ENCODE data around the gene PPIC. TPM values are rescaled to one million over a fixed set of nuclear protein-coding genes. Genes with fewer than 3 reads are reported as not detected.
A peak's percentile ranks its signal among the peaks of the same experiment; 100 is the strongest.

PPIC gene
- not detected for total RNA-seq

DNA sequence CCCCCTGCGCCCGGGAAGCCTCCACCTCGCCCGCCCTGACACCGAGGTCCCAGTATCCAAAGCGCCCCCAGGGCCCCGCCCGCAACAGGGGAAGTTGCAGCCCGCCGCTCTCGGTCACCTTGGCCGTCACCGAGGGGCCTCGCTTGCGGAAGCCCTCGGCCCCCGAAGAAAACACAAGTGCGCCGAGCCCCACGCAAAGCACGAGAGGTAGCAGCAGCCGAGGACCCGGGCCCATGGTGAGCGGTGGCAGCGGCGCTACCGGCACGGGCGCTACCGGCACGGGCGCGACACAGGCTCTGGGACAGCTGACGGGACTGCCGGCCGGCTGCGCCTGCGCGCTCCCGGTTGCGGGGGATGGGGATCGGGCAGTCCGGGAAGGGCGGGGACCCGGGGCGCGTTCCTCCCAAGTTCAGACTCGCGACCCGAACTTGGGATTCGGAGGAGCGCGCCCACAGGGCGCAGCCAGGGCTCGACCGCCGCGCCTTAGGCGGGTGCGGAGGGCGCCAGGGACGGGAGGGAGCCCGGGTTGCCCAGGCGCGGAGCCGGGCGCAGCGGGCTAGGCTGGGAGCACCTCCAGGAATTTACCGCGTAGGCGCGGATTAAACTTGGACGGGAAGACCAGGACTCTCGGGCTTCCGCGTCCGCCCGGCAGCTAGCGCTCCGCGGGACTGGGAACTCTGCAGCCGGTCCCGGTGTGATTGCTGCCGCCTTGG is at the start of gene PPIC:
Gene PPIC (minus strand): TSS at position 335 of the 713 bp plus-strand sequence. CDS start 100 bp downstream, at position 235.
- Mint-ChIP-seq H3K4me3 (peak within 1 kb of the TSS; percentile 50), H3K9me3 (ENCODE audit: insufficient read depth) (no peaks in the 10 kb centered on the region), H3K4me1 (ENCODE audit: low read depth) (peaks cover 9% of the 10 kb centered on the region), H3K36me3 (ENCODE audit: low read depth) (no peaks in the 10 kb centered on the region), H3K27ac (no peak within 1 kb of the TSS), H3K27me3 (ENCODE audit: low read depth) (peaks cover 43% of the 10 kb centered on the region)
- ChIA-PET CTCF (no interaction called here), POLR2A (no interaction called here)
- DNase-seq, result no peak
- peak; percentile 52 for ATAC-seq

DNA sequence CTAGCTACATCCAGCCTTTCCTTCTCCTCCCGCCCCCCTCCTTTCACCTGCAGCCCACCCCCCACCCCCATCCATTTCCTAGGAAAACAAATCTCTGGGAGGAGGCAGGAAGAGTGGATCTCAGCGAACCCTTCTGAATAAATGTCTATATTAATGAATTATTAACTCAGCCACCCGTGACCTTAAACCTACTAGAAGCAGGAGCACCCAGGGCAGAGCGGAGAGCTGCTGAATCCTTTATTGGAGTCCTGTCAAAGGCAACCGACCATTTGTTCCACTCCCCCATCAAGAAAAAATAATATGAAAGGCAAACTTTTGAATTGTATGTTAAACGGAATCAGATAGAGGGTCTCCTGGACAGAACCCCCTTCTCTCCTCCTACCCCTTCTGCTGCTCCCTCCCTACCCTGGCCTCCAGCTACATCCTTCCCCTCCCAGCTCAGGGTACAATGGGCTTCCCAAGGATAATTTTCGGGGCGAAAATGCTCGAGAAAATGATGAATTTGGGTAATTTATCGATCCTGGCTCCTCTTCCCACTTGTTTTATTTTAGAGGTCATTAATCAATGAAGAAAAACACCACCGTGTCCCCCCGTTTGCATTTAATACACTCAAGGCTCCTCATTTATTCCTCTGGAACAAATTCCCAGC is 49.2 kb upstream of the PPIC start:
- Mint-ChIP-seq H3K36me3 (ENCODE audit: low read depth) (peaks cover 5% of the 10 kb centered on the region), H3K27me3 (ENCODE audit: low read depth) (peaks cover 77% of the 10 kb centered on the region), H3K27ac (no peak overlapping the region), H3K4me3 (no peak overlapping the region), H3K9me3 (ENCODE audit: insufficient read depth) (no peaks in the 10 kb centered on the region), H3K4me1 (ENCODE audit: low read depth) (peaks cover 7% of the 10 kb centered on the region)
- DNase-seq (no peak), ATAC-seq (no peak)
- CTCF ChIA-PET, result interaction anchor here (0.5 kb wide), 1 partner anchor 368 kb away, joined by 3 read pairs; no protein-coding TSS in a partner anchor
- POLR2A ChIA-PET, result no interaction called here

DNA sequence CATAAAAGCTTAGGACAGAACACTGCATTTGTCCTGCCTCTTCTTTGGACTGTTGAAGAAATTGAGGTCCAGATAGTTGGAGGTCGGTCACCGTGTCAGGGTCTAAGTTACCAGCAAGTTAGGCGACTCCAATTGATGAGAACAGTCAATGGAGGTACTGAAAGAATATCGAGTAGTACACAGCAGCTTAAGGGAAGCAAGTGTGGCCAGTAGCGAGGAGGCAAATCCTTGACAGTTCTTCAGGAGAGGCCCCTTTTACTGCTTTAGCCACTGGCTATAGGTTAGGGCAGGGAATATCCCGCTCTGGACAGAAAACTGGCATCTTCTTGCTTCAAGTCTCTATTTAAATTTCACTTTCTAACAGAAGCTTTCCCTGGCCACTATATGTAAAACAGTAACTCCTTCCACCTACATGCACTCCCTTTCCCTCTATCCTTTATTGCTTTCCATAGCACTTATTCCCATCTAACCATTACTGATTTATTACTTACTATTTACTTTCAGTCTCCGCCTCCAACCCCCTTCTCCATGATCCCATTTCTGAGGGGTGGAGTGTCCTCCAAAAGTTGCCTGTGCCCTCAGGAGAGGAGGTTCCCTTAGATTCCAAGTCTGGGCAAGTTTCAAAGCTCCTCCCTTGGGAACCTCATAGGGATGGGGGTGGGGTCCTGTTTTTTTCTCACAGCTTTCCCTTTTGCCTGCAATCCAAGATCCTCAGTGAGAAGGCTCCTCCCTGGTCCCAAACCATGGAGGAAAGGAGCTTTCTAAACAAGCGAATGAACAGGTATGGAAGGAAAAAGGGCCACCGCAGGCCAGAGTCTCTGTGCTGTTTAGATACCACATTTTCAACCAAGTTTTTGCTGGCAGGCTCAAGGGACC is 48.4 kb upstream of the PPIC start:
- DNase-seq, result no peak
- POLR2A ChIA-PET, result no interaction called here

DNA sequence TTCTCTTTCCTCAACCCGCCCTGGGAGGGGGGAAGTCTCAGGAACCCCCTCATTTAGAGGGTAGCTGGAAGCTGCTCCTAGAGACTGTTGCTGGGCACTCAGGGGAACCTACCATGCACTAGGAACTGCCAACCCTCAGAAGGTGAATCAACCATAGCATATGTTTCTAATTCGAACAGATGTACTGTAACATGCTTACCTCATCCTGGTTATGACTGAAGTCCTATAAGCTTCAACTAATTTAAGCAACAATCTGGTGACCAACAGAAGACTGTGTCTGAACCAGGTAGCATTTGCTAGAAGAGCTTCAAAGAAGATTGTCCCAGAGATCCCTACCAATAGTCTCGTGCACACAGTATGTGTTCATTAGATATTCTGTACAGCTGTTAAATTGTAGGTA is 46.8 kb upstream of the PPIC start:
- ATAC-seq, result no peak
- POLR2A ChIA-PET, result no interaction called here
- CTCF ChIA-PET, result no interaction called here
- H3K27me3 Mint-ChIP-seq (ENCODE audit: low read depth), result peaks cover 68% of the 10 kb centered on the region
- no peaks in the 10 kb centered on the region for H3K36me3 Mint-ChIP-seq (ENCODE audit: low read depth)
- H3K4me1 Mint-ChIP-seq (ENCODE audit: low read depth), result peaks cover 3% of the 10 kb centered on the region
- no peaks in the 10 kb centered on the region for H3K9me3 Mint-ChIP-seq (ENCODE audit: insufficient read depth)
- DNase-seq, result no peak
- no peak overlapping the region for H3K27ac Mint-ChIP-seq
- no peak overlapping the region for H3K4me3 Mint-ChIP-seq

More for the DNA sequence above, 48.4 kb upstream of the PPIC start:
- Mint-ChIP-seq H3K27ac (no peak overlapping the region), H3K4me1 (ENCODE audit: low read depth) (peaks cover 7% of the 10 kb centered on the region), H3K27me3 (ENCODE audit: low read depth) (peaks cover 76% of the 10 kb centered on the region), H3K9me3 (ENCODE audit: insufficient read depth) (no peaks in the 10 kb centered on the region), H3K4me3 (no peak overlapping the region), H3K36me3 (ENCODE audit: low read depth) (peaks cover 5% of the 10 kb centered on the region)
- no peak for ATAC-seq
- CTCF ChIA-PET, result no interaction called here

DNA sequence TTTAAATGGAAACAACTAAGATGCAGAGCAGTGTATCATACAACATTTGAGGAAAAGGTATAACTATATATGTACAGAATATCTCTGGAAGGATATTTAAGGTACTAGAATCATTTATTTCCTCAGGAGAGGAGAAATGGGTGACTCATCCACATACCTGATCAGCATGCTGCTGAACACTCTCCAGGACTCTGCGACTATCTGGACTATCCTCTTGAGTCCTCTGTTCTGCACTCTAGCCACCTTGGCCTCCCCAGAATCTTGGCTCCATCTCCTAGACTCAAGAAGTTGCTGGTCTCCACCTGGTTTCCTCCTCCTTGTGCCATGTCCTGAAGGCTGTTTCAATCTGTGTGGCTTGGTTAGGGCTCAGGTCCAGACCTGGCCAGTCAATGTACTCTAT is 43.7 kb upstream of the PPIC start:
- Mint-ChIP-seq H3K4me1 (ENCODE audit: low read depth) (no peaks in the 10 kb centered on the region), H3K4me3 (no peak overlapping the region), H3K36me3 (ENCODE audit: low read depth) (no peaks in the 10 kb centered on the region), H3K27me3 (ENCODE audit: low read depth) (peaks cover 42% of the 10 kb centered on the region), H3K27ac (no peak overlapping the region), H3K9me3 (ENCODE audit: insufficient read depth) (no peaks in the 10 kb centered on the region)
- ChIA-PET CTCF (no interaction called here), POLR2A (no interaction called here)
- DNase-seq, result no peak
- ATAC-seq, result no peak

DNA sequence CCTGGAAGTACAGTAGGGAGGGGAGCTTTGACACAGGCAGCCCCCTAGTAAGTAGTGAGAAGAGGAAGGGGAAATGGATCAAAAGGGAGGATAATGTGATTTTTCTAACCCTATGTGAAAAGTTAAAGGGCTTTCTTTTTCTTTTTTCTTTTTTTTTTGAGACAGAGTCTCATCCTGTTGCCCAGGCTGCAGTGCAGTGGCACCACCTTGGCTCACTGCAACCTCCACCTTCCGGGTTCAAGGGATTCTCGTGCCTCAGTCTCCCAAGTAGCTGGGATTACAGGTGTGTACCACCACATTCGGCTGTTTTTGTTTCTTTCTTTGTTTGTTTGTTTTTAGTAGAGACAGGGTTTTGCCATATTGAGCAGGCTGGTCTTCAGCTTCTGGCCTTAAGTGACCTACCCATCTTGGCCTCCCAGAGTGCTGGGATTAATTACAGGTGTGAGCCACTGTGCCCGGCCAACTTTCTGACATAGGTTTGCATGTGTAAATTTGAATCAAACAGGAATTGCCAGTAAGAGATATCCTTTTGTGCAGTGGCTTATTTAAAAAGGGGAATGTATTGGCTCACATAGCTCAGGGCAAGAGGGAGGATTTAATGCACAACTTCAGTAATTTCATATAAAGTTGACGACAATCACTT is 39.1 kb upstream of the PPIC start:
- Mint-ChIP-seq H3K9me3 (ENCODE audit: insufficient read depth) (no peaks in the 10 kb centered on the region), H3K36me3 (ENCODE audit: low read depth) (no peaks in the 10 kb centered on the region), H3K27me3 (ENCODE audit: low read depth) (peaks cover 8% of the 10 kb centered on the region), H3K27ac (no peak overlapping the region), H3K4me1 (ENCODE audit: low read depth) (no peaks in the 10 kb centered on the region), H3K4me3 (no peak overlapping the region)
- POLR2A ChIA-PET, result no interaction called here
- no peak for ATAC-seq
- CTCF ChIA-PET, result no interaction called here
- DNase-seq, result no peak

GRCh38 chr5:123068368-123068938 is 31.9 kb upstream of the PPIC start:
- CTCF ChIA-PET, result no interaction called here
- DNase-seq (no peak), ATAC-seq (no peak)

DNA sequence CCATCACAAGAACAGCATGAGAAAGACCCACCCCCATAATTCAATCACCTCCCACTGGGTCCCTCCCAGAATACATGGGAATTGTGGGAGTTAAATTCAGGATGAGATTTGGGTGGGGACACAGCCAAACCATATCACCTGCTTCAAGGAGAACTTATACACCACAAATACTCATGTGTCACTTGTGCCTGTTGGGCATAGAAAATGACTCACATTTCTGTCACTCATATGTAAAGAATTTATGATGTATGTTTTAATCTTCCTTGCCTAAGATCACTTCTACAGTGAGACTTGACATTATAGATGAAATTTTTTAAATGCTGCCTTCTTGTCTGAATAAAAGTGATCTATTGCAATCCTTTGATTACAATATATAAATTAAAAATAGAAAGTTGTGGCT is 29.5 kb upstream of the PPIC start:
- Mint-ChIP-seq H3K4me3 (no peak overlapping the region), H3K36me3 (ENCODE audit: low read depth) (no peaks in the 10 kb centered on the region), H3K27me3 (ENCODE audit: low read depth) (no peaks in the 10 kb centered on the region)

More at GRCh38 chr5:123068368-123068938, 31.9 kb upstream of the PPIC start:
- no peaks in the 10 kb centered on the region for H3K36me3 Mint-ChIP-seq (ENCODE audit: low read depth)
- POLR2A ChIA-PET, result no interaction called here
- no peak overlapping the region for H3K4me3 Mint-ChIP-seq
- H3K4me1 Mint-ChIP-seq (ENCODE audit: low read depth), result no peaks in the 10 kb centered on the region
- H3K27ac Mint-ChIP-seq, result no peak overlapping the region
- no peaks in the 10 kb centered on the region for H3K27me3 Mint-ChIP-seq (ENCODE audit: low read depth)
- no peaks in the 10 kb centered on the region for H3K9me3 Mint-ChIP-seq (ENCODE audit: insufficient read depth)

GRCh38 chr5:123059455-123059854 is 22.9 kb upstream of the PPIC start:
- no peak overlapping the region for H3K4me3 Mint-ChIP-seq
- peaks cover 4% of the 10 kb centered on the region for H3K27me3 Mint-ChIP-seq (ENCODE audit: low read depth)
- H3K4me1 Mint-ChIP-seq (ENCODE audit: low read depth), result no peaks in the 10 kb centered on the region
- ChIA-PET CTCF (no interaction called here), POLR2A (no interaction called here)
- H3K27ac Mint-ChIP-seq, result no peak overlapping the region
- no peaks in the 10 kb centered on the region for H3K36me3 Mint-ChIP-seq (ENCODE audit: low read depth)
- H3K9me3 Mint-ChIP-seq (ENCODE audit: insufficient read depth), result no peaks in the 10 kb centered on the region
- DNase-seq (no peak), ATAC-seq (no peak)

More for the DNA sequence above, 29.5 kb upstream of the PPIC start:
- ATAC-seq (no peak), DNase-seq (no peak)
- H3K27ac Mint-ChIP-seq, result no peak overlapping the region
- ChIA-PET POLR2A (no interaction called here), CTCF (no interaction called here)
- H3K4me1 Mint-ChIP-seq (ENCODE audit: low read depth), result no peaks in the 10 kb centered on the region
- H3K9me3 Mint-ChIP-seq (ENCODE audit: insufficient read depth), result no peaks in the 10 kb centered on the region

DNA sequence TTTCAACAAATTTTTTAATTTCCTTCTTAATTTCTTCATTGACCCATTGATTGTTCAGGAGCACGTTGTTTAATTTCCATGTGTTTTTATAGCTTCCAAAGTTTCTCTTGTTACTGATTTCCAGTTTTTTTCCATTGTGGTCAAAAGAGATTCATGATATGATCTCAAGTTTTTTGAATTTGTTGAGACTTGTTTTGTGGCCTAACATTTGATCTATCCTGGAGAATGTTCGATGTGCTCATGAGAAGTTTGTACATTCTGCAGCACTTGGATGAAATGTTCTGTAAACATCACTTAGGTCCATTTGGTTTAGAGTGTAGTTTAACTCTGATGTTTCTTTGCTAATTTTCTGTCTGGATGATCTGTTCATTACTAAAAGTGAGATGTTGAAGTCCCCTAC is 14.7 kb upstream of the PPIC start:
- H3K9me3 Mint-ChIP-seq (ENCODE audit: insufficient read depth), result no peaks in the 10 kb centered on the region
- no peak overlapping the region for H3K4me3 Mint-ChIP-seq
- H3K27ac Mint-ChIP-seq, result no peak overlapping the region
- no peaks in the 10 kb centered on the region for H3K4me1 Mint-ChIP-seq (ENCODE audit: low read depth)
- DNase-seq (no peak), ATAC-seq (no peak)
- POLR2A ChIA-PET, result no interaction called here
- H3K27me3 Mint-ChIP-seq (ENCODE audit: low read depth), result peaks cover 14% of the 10 kb centered on the region
- no peaks in the 10 kb centered on the region for H3K36me3 Mint-ChIP-seq (ENCODE audit: low read depth)
- CTCF ChIA-PET, result no interaction called here

DNA sequence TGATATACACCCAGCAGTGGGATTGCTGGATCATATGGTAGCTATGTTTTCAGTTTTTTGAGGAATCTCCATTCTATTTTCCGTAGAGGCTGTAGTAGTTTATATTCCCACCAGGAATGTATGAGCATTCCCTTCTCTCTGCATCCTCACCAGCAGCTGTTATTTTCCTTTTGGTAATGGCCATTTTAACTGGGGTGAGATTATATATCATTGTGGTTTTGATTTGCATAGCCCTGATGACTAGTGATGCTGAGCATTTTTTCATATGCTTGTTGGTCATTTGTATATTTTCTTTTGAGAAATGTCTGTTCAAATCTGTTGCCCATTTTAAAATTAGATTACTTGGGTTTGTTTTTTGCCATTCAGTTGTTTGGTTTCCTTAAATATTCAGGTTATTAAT is 11.2 kb upstream of the PPIC start:
- no peak for DNase-seq
- H3K9me3 Mint-ChIP-seq (ENCODE audit: insufficient read depth), result no peaks in the 10 kb centered on the region

More for the DNA sequence above, 11.2 kb upstream of the PPIC start:
- Mint-ChIP-seq H3K36me3 (ENCODE audit: low read depth) (no peaks in the 10 kb centered on the region), H3K4me1 (ENCODE audit: low read depth) (no peaks in the 10 kb centered on the region), H3K27ac (no peak overlapping the region), H3K27me3 (ENCODE audit: low read depth) (peaks cover 26% of the 10 kb centered on the region), H3K4me3 (no peak overlapping the region)
- ChIA-PET POLR2A (no interaction called here), CTCF (no interaction called here)
- ATAC-seq, result no peak

All from activated CD8-positive, alpha-beta T cell treated with anti-CD3 and anti-CD28 coated beads, Interleukin-2, amount 10 ng/mL, durations not matched to agents 7 days and 5 days (primary cell).